ENCODE results near the gene B3GAT3. TPM values are rescaled to one million over a fixed set of nuclear protein-coding genes. Genes with fewer than 3 reads are reported as not detected.
A peak's percentile ranks its signal among the peaks of the same experiment; 100 is the strongest.

B3GAT3 gene
- total and polyA plus RNA-seq, 2 of the 8 experiments (the other 6 are each of a cell fraction or from before 2014, with no cell fraction given), result 28.0 to 39.0 TPM

- H3K23me2 ChIP-seq (ENCODE audit: low read depth, low read length), result peaks cover 4% of the 10 kb centered on the region; the same call in 1 of the 2 replicates
- ChIA-PET POLR2A (ENCODE audit: partially characterized antibody) (interaction anchor here (0.8 to 8.6 kb wide), 34 partner anchors 8 to 220 kb away, joined by 3 to 83 read pairs (median 4); partner anchors contain the start of genes C11orf98, CSKMT, EML3 and GANAB), CTCF (ENCODE audit: partially characterized antibody) (interaction anchor here (0.9 to 3.5 kb wide), 9 partner anchors 8 to 226 kb away, joined by 3 to 25 read pairs (median 4); partner anchors contain the start of genes C11orf98, CSKMT, EML3 and ROM1)
- H3K4me1 ChIP-seq (replicated peaks in 1 of 4; ENCODE audit: control insufficient read depth in 3 of 4, insufficient read depth in 4 of 4, low read length in 3 of 4), result peaks cover 0 to 5% (median 0%) of the 10 kb centered on the region in 4 experiments; a peak in 1 of 7 replicates
- H3K4me3 ChIP-seq (ENCODE audit: extremely low read depth in 1 of 4, insufficient read depth in 2 of 4, low read depth in 3 of 4, low read length in 4 of 4), result peak overlapping the region; percentile 59 to 87 (median 83)
- TF ChIP-seq SRF (IDR thresholded peaks at IDR 0.05; ENCODE audit: low read depth, low read length), result no peak
- no peak for TF ChIP-seq CHD1 (IDR thresholded peaks at IDR 0.05; ENCODE audit: low read depth, low read length)
- H3K9me3 ChIP-seq (ENCODE audit: insufficient read depth in 2 of 2, low read depth in 1 of 2, low read length in 1 of 2), result no peaks in the 10 kb centered on the region
- H2AFZ ChIP-seq (ENCODE audit: low read length), result no peak overlapping the region
- no peaks in the 10 kb centered on the region for H4K20me1 ChIP-seq (replicated peaks in 1 of 2; ENCODE audit: control insufficient read depth in 1 of 2, insufficient read depth in 2 of 2, low read length in 2 of 2)
- H2BK20ac ChIP-seq (ENCODE audit: low read length), result no peak overlapping the region
- H3K36me3 ChIP-seq (ENCODE audit: control insufficient read depth in 2 of 4, insufficient read depth in 4 of 4, low read length in 3 of 4), result peaks cover 7 to 11% (median 9%) of the 10 kb centered on the region in 4 experiments
- no peak overlapping the region for H2BK120ac ChIP-seq (replicated peaks; ENCODE audit: low read depth, low read length)
- H2BK5ac ChIP-seq (ENCODE audit: low read depth, low read length), result peak overlapping the region; percentile 71; the same call in 1 of the 2 replicates
- H3K79me2 ChIP-seq (ENCODE audit: control insufficient read depth in 1 of 2, insufficient read depth in 2 of 2, low read length in 2 of 2), result no peaks in the 10 kb centered on the region
- no peaks in the 10 kb centered on the region for H3K27me3 ChIP-seq (replicated peaks in 1 of 4; ENCODE audit: control insufficient read depth in 3 of 4, extremely low read depth in 1 of 4, insufficient read depth in 3 of 4, low read length in 3 of 4)
- DNase-seq (ENCODE audit: low read depth in 1 of 2, low spot score in 2 of 2) (no peak), FAIRE-seq (no peak)
- H3K23ac ChIP-seq (ENCODE audit: insufficient read length), result no peak overlapping the region
- H3K4me2 ChIP-seq (ENCODE audit: insufficient read depth in 1 of 2, low read depth in 2 of 2, low read length in 2 of 2), result peak overlapping the region; percentile 66 to 68
- H4K8ac ChIP-seq (ENCODE audit: extremely low read depth, insufficient read depth, low read length), result no peak overlapping the region
- H3K14ac ChIP-seq (ENCODE audit: insufficient read length), result no peak overlapping the region
- H3K27ac ChIP-seq (ENCODE audit: low read depth, low read length), result no peak overlapping the region; the same call in 1 of the 2 replicates
- H4K91ac ChIP-seq (replicated peaks; ENCODE audit: insufficient read length, low read length), result peak overlapping the region; percentile 44
- H2BK12ac ChIP-seq (ENCODE audit: low read depth, low read length), result 0 out of 2 replicates have a peak overlapping the region, but pooled peaks have one; percentile 27
- WGBS, 2 experiments (ENCODE audit: extremely low coverage in 1 of 2, insufficient coverage in 1 of 2, insufficient read length in 1 of 2, insufficient replicate concordance in 2 of 2, low coverage in 1 of 2, low lambda C conversion rate in 2 of 2, missing lambda C conversion rate in 1 of 2), result 43% methylated on average over 8 of the region's 8 CpGs; no CpG with 5 or more reads in 1 of the 2 experiments
- no peak overlapping the region for H2BK15ac ChIP-seq (ENCODE audit: low read length)
- H3K9ac ChIP-seq (replicated peaks in 1 of 4; ENCODE audit: extremely low read depth in 1 of 4, low read depth in 3 of 4, low read length in 3 of 4), result peak overlapping the region; percentile 51 to 82 (median 77)
- no peaks in the 10 kb centered on the region for H3K79me1 ChIP-seq (ENCODE audit: low read depth, low read length)
- H2AK5ac ChIP-seq (ENCODE audit: low read depth, low read length), result no peak overlapping the region
- H3K56ac ChIP-seq (replicated peaks; ENCODE audit: insufficient read length, low read depth, low read length), result peak overlapping the region; percentile 43
- no peak overlapping the region for H3K4ac ChIP-seq (replicated peaks; ENCODE audit: insufficient read length, low read depth, low read length)
- H3K18ac ChIP-seq (ENCODE audit: extremely low read depth, low read length), result peak overlapping the region; percentile 83
- H4K5ac ChIP-seq (ENCODE audit: insufficient read length, low read depth, low read length), result peak overlapping the region; percentile 48
These were observed 689 bp downstream of the B3GAT3 start for GRCh38 chr11:62621027-62621566.

Data from H1 (cell line).